GM12873 (cell line): Measurements from ENCODE around the gene ETS2.

Experiments used
- TF ChIP-seq, protein P1 (sequence below): IDR thresholded peaks from 2 replicates; pipeline ENCODE4 v1.5.1; 2012; ENCODE audit warnings: low read depth, mild to moderate bottlenecking, moderate library complexity, low read length, control low read depth; ENCODE audit not compliant: insufficient read depth; ENCODE audit errors: missing control alignments

ETS2 gene

DNA sequence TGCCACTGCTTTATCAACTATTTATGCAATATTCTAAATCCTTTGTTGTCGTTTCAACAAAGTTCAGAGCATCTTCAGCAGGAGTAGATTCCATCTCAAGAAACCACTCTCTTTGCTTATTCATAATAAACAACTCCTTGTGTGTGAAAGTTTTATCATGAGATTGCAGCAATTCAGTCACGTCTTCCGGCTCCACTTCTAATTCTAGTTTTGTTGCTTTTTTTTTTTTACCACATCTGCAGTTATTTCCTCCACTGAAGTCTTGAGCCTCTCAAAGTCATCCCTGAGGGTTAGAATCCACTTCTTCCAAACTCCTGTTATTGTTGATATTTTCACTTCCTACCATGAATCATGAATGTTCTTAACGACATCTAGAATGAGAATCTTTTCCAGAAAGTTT, 14.8 kb upstream of the ETS2 start:
- TF ChIP-seq, protein P1, sequence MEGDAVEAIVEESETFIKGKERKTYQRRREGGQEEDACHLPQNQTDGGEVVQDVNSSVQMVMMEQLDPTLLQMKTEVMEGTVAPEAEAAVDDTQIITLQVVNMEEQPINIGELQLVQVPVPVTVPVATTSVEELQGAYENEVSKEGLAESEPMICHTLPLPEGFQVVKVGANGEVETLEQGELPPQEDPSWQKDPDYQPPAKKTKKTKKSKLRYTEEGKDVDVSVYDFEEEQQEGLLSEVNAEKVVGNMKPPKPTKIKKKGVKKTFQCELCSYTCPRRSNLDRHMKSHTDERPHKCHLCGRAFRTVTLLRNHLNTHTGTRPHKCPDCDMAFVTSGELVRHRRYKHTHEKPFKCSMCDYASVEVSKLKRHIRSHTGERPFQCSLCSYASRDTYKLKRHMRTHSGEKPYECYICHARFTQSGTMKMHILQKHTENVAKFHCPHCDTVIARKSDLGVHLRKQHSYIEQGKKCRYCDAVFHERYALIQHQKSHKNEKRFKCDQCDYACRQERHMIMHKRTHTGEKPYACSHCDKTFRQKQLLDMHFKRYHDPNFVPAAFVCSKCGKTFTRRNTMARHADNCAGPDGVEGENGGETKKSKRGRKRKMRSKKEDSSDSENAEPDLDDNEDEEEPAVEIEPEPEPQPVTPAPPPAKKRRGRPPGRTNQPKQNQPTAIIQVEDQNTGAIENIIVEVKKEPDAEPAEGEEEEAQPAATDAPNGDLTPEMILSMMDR: no peak

DNA sequence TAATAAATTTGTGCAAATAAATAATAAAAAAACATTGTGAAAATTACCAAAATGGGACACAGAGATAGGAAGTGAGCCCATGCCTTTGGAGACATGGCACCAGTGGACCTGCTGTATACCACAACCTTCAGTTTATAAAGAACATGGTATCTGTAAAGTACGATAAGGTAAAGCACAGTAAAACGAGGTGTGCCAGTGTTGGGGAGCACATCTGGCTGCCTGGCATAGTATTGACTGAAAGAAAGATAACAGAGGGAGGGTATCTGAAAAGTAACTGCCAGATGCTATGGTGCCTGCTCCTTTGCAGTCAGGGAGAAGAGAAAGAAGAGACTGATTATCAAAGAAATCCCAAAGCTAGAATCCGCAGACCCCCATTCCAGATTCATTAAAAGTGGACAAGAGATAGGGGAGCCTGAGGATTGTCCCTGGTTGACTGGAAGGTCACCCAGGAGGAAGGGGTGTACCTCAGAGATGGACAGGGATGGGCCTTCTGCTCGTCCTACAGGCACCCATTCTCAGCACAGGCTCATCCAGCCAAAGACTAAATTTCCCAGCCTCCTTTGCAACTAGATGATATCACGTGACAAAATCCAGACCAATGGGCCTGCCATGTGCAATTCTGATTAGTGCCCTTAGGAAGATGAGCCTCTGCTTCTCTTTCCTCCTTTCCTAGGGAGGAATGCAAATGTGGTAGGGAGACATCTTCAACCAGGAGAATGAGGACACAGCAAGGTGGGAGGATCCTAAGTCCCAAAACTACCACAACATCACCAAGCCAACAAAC, 12.9 kb upstream of the ETS2 start:
- TF ChIP-seq, protein P1: no peak

DNA sequence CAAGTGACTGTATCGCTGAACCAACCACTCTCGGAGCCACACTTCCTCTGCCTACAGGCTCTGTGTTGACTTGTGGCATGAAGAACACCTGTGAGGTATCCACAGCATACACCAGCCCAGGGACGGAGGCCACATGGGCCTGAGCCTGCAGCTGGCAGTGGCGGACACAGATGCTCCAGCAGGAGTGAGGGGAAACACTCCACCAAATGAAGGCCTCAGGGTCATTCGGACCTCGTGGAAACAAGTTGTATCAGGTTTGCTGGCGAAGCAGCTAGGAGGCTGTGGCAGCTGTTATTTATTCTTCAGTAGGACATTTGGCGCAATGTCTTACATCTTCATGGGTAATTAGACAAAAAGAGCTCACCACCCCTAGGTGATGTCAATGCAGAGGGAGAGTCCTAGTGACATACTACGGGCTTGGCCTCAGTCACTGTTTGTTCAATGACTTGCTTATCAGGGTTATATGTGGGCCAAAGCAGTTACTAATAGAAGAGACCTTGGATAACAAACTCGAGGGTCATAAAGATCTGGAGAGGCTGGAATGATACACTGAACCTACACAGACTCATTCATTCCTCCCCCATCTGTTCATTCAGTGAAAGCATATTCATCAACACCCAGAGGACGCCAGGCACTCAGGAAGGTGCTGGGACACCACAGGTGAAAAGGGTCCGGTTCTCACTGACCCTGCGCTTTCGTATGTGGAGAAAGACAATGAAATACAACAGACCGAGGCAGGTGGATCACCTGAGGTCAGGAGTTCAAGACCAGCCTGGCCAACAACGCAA, 11.6 kb upstream of the ETS2 start:
- TF ChIP-seq, protein P1: no peak

DNA sequence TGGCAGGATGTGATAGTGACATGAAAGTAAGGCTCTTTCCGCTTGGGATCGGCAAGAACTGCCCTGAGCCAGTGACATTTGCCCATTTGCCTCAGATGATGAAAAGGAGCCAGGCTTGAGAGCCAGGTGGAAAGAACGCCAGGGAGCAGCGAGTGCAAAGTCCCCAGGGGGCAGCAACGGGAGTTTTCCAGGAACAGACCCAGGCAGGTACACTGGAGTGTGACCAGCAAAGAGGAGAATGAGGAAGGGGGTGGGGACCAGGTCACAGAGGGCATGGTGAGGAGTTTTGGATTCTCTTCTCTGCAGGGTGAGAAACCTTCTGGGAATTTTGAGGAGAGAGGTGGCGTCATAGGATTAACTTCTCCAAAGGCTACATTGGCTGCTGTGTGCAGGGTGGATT, 10.8 kb upstream of the ETS2 start:
- TF ChIP-seq, protein P1: no peak

DNA sequence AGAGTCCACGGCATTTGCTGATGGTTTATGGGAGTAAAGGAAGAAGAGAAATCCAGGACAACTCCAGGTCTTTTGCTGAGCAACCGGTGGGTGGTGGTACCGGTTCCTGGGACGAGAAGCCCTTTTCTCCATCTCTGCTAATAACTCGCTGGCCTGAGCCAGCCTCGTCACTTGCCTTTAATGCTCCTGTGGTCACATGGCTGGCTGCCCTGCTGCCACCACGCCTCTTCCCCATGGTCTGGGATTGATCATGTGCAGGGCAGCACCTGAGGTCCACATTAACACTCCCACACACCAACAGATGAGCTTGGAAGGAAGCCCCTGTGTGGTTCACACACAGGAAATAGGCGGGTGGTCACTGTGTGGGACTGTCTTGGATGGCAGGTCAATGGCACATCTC, 10.3 kb upstream of the ETS2 start:
- TF ChIP-seq, protein P1: no peak

DNA sequence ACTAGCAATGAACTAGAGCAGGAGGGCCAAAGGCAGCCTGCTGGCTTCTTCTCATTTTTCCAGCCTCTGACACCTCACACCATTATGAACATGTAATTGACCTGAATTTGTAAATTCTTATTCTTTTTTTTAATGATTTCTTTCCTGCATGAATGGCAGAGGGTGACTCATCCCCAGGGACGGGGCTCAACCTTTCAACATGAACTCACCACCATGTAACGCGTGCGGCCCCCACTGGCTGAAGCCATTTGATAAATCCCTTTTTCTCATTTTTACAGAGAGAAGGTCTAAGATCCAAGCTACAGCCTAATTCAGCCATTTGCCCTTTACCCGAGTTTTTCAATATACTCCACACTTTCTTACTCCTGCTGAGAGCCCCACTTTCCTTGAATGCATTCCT, 9.3 kb upstream of the ETS2 start:
- TF ChIP-seq, protein P1: peak; percentile 12

DNA sequence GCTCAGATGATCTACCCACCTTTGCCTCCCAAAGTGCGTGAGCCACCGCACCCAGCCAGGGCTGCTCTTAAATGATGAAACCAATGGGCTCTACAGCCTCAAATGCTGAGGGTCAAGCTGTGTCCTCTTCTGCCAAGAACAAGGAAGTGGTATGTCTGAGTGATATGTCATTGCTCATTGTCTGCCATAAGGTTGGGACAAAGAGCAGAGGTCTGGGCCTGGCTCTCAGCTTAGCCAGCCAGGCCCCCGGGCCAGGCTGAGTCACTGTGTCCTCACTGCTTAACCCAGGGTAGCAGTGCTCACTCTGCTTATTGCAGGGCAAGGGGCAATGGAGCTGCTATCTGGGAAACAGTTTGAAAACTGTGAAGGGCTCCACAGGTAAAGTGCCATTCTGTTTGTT, 8.3 kb upstream of the ETS2 start:
- TF ChIP-seq, protein P1: no peak
